GM12801 (cell line): ENCODE data around the gene DMXL1.

Experiments used
- TF ChIP-seq, protein P1 (sequence below): IDR thresholded peaks from one replicate; pipeline ENCODE4 v1.5.1; 2011; ENCODE audit warnings: control low read depth; ENCODE audit not compliant: insufficient read length; ENCODE audit errors: extremely low read depth

DMXL1 gene

GRCh38 chr5:119112151-119112550 lies 41.3 kb downstream of the DMXL1 start:
- TF ChIP-seq, protein P1, sequence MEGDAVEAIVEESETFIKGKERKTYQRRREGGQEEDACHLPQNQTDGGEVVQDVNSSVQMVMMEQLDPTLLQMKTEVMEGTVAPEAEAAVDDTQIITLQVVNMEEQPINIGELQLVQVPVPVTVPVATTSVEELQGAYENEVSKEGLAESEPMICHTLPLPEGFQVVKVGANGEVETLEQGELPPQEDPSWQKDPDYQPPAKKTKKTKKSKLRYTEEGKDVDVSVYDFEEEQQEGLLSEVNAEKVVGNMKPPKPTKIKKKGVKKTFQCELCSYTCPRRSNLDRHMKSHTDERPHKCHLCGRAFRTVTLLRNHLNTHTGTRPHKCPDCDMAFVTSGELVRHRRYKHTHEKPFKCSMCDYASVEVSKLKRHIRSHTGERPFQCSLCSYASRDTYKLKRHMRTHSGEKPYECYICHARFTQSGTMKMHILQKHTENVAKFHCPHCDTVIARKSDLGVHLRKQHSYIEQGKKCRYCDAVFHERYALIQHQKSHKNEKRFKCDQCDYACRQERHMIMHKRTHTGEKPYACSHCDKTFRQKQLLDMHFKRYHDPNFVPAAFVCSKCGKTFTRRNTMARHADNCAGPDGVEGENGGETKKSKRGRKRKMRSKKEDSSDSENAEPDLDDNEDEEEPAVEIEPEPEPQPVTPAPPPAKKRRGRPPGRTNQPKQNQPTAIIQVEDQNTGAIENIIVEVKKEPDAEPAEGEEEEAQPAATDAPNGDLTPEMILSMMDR: no peak

- TF ChIP-seq, protein P1: no peak
Measured at GRCh38 chr5:119117237-119117636, 46.4 kb downstream of the DMXL1 start.

- TF ChIP-seq, protein P1: no peak
Measured at GRCh38 chr5:119118000-119118399, 47.1 kb downstream of the DMXL1 start.

GRCh38 chr5:119120893-119121292 lies 50.0 kb downstream of the DMXL1 start:
- TF ChIP-seq, protein P1: no peak

- TF ChIP-seq, protein P1: no peak
Measured at GRCh38 chr5:119123280-119123679, 52.4 kb downstream of the DMXL1 start.

DNA sequence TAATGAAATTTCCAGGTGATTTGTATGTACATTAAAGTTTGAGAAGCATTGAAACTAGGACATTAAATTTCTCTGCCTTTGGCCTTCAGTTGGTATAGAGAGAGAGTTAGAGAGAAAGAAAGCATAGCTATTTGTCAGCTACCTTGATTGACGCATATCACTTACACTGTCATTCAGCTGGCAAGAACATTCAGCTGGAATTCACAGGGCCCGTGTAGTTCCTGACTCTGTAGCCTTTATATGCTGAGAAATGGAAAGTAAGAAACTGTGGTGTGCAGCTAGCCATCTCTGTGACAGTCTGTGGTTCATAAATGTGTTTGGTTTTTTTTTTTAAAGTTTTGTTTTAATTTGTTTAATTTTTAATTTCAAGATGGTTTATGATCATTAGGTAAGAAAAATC lies 58.9 kb downstream of the DMXL1 start:
- TF ChIP-seq, protein P1: no peak

GRCh38 chr5:119131530-119132304 lies 60.8 kb downstream of the DMXL1 start:
- TF ChIP-seq, protein P1: no peak
